SW480 (cell line): Measurements from ENCODE around the gene THRA.
"Not testable (repeated sequence)": the region's sequence is repeated elsewhere in the genome, so short reads cannot be mapped to it uniquely, and the experiment has no call there.

Experiments
- DNase-seq: peaks from one replicate; pipeline ENCODE4 v3.0.0-alpha.2; 2016; ENCODE audit warnings: low spot score

The THRA gene

DNA sequence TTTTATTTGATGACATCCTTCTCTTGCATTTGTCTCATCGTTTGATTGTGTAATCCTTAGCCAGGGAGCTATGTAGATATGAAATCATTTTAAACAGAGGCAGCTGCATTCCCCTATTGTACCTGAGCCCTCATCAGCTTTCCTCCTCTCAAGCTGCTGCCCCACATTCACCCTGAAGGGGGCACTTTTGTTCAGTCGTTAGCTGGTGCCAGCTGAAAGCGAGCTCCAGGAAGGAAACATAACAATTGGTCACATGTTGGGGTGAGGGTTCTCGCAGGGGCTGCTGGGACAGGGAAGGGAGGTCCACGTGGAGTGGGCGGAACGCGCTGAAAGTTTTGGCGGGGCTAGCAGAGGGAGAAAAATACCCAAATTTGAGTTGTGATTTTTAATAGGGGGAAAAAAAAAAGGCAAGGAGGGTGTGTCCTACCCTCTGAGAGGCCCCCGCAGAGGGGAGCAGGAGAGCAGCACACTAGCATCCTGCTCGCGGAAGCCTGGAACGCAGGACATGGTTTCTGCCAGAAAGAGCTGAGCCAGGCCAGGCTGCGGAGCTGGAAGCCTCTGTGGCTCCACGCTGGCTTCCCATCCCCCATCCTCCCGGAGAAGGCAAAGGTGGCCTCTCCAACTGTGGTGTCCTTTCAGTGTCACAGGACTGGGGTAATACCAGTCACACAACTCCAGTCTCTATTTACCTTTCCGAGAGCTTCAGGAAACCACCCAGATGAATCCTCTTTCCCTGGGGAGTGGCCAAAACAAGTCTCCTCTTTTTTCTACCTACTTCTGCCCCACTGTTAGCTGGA is 50.5 kb downstream of the THRA start:
- DNase-seq: peak; percentile 96

DNA sequence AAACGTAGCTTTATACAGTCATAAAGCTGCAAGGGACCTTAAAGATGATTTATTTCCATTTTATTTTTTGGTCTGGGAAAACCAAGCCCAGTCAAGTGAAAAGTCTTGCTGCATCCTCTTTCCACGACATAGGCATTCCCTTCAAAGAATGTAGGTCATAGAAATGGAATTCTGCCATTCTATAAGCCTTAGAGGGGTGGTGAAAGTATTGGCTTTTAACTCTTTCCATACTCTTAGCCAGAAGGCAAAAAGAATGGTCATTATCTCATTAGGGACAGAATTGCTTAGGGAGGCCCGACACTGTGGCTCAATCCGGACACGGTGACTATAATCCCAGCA is 51.1 kb downstream of the THRA start:
- DNase-seq: no peak

DNA sequence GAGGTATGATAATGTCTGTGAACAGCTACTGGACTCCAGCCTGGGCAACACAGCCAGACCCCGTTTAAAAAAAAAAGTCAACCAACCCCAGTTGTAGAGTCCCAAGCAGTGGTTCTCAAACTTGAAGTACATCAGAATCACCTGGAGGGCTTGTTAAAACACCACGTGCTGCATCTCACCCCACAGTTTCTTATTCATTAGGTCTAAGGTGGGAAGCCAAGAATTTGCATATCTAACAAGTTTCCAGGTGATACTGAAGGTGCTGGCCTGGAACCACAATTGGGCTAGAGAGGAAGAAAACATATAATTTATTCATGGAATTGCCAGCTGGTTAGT is 52.3 kb downstream of the THRA start:
- no peak for DNase-seq

DNA sequence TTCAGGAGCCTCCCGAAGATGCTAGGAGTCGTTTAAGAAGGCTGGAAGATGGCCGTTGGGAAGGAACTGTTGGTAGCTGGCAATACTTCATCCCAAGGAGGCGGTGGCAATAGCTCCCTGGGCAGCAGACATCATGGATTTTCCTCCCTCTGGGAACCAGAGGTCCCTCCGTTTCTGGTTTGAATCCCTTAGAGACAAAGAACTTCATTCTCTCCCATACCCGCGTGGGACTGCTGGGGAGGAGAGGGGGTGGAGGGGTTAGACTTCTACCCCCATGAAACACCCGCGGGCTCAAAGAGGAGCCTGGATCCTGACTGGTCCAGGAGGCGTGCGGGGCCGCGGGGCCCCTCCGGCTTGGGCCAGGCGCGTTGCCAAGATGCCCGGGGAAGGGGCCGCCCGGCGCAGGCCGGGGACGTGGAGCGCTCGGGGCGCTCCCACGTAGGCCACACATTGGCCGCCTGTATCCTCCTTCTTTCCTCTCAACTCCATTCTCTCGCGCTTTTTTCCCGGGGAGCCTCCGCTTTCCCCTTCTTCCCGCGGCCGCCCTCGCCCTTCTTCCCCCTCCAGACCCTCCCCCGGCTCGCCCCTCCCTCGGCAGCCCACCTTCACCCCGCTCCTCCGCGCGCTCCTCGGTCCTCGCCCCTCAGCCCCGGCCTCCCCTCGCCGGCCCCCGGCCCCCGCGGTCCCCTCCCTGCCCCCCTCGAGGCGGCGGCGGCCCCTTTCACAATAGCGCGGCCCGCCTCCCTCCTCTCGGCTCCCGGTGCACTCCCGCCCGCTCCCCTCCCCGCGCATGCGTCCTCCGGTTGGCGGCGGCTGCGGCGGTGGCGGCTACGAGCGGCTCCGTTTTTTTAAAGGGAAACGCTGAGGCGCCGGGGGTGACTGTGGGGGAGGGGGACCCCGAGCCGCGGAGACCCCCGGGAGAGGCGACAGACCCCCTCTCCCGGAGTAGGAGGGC is 58.7 kb downstream of the THRA start, which contains the start of gene MSL1:
MSL1 (plus strand) TSS at position 791 of the 955 bp plus-strand sequence. CDS start 642 bp downstream, outside the sequence.
- peak; percentile 76 for DNase-seq

DNA sequence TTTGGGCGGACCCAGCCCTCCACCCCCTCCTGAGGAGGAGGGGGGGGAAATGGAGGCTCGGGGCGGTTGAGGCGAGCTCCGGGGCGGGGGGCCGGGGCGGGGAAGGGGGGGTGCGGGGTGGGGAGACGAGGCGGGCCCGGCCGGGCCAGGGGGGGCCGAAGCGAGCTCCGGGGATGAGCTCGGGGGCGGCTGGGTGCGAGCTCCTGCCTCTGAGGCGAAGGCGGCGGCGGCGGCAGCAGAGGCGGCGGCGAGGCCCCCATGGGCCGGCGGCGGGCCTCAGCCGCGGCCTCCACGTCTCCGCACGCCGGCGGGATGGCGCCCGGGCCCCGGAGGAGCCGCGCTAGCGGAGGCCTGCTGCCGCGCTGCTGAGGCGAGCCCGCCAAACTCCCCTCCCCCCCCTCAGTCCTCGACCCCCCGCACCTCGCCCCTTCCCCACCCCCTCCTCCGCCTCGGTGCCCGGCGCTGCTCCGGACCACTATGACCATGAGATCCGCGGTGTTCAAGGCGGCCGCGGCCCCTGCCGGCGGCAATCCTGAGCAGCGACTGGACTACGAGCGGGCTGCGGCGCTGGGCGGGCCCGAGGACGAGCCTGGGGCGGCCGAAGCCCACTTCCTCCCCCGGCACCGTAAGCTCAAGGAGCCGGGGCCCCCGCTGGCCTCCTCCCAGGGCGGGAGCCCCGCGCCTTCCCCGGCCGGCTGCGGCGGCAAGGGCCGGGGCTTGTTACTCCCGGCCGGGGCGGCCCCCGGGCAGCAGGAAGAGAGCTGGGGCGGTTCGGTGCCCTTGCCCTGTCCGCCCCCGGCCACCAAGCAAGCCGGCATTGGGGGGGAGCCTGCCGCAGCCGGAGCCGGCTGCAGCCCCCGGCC is 59.6 kb downstream of the THRA start:
- DNase-seq: no peak

DNA sequence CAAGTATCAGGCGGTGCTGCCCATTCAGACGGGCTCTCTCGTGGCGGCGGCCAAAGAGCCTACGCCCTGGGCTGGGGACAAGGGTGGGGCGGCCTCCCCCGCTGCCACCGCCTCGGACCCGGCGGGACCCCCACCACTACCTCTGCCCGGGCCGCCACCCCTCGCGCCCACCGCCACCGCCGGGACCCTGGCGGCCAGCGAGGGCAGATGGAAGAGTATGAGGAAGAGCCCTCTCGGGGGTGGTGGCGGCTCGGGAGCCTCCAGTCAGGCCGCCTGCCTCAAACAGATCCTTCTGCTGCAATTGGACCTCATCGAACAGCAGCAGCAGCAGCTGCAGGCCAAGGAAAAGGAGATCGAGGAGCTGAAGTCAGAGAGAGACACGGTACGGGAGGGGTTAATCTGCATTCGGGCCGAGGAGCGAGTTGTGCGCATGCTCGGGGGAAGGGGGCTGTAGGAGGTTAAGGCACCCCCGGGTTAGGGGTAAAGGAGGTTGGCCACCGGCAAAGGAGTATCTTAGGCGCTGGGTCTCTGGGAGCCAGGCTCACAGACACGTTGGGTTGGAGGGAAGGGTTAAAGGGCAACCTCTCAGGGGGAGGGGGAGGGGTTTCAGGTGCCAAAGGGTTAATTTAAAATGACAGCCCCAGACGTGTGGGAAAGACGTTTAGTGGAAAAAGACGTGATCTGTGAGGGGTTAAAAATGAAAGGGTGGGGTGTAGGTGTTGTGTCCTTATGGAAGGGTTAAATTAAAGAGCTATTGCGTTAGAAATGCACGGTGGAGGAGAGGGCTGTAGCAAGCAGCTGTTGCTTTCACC is 60.4 kb downstream of the THRA start:
- peak; percentile 47 for DNase-seq

DNA sequence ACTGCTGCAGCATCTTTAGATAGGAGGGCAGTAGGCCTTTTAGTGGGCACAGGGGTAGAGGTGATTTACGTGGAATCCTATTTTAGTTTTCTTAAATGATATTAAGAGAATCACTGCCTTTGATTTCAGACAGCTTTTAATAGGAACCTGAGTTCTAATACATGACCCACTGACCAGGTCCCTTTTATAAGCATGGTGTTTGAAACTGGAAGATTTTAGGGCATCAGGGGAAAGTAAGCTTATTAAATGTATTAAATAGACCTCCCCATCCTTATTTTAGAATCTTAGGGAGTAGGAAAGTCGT is 61.0 kb downstream of the THRA start:
- DNase-seq: no peak

DNA sequence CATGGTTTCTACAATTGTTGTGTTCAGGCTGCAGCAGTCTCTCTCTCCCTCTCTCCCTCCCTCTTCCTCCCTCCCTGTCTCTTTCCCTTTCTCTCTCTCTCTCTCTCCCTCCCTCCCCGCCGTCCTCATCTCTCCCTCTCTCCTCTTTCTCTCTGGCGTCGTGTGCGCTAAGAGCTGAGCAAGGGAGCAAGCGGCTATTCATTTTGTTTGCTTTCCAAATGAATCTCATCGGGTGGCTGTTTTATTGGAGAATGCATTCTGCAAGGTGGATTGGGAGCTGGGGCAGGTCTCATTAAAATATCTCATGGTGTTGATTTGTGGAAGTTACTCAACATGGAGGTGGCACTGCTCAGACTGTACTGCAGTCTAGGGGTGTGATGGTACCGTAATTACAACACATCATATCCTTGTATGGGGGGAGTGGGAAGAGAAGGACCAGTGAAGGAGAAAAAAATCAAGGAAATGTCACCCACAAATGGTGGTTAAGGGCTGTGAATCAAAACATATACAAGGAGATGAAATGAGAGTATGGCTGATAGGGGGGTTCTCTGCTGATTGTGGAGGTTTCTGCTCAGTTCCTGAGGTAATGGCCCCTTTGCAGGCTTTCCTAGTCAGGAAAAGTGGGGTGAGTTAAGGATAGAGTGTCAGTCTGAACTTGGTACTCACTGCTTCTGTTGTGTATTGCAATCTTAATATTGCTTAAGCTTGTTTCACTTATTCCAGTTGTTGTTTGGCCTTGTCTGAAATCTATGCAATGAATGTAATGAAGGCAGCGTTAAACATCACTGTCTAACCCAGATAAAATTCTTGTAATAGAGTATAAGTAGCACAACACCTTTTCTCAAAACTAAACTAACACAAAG is 61.7 kb downstream of the THRA start:
- no peak for DNase-seq

DNA sequence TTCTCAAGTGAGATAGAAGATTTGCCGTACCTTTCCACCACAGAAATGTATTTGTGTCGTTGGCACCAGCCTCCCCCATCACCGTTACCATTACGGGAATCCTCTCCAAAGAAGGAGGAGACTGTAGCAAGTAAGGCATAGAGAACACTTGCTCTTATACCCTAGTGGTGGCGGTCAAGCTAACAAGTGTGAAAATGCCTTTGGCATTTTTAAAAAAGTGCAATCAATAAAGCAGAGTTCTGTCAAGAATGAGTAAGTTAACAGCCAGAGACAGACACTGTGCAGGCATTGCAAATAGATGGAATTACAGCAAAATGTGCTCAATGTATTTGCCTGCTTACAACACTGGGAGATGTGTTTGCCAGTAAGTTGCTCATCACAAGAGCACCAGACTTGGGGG is 66.7 kb downstream of the THRA start:
- no peak for DNase-seq

DNA sequence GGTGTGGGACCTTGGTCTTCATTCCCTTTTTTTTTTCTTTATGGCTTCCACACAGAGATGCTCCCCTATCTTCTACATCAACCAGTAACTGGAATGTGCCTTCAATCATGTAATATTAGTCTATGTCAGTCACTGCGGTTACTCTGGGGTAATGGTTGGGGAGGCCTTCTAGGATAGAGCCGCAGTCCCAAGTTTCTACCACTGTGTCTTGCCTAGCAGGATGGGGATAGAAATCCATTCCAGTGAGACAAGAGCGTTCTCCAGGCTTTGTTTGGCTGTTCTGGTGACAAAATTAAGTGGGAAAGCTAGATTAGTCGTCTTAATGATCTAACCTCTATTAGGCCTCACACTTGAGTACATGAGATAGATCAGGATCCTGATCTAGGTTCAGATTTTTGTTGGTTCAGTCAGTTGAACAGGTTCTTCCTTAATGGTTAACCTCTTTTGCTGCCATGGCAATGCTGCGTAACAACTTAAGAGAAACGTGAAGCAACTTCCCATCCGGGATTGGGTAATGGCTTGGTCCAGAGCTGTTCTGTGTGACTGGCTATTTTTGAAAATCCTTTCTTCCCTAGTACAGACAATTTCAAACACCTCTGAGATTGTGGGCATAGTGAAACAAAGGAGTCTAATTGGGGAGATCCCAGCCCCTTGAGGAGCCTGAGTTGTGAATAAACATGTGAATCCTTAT is 67.7 kb downstream of the THRA start:
- no peak for DNase-seq

DNA sequence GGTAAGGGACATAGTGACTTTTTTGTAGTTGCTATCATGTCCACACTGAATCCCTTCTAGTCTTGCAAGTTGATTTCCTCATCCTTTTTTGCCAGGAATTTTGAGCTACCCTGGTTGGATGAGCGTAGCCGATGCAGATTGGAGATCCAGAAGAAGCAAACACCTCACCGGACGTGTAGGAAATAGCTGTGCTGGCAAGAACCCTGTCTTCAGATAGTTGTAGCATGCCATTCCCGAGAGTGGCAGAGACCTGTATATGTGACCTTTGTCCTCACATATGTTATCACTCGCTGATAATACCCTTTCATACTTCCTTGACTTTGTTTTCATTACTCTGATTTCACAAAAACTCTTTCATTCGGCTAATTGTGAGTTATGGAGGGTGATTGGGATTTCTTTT is 71.4 kb downstream of the THRA start:
- DNase-seq: no peak

DNA sequence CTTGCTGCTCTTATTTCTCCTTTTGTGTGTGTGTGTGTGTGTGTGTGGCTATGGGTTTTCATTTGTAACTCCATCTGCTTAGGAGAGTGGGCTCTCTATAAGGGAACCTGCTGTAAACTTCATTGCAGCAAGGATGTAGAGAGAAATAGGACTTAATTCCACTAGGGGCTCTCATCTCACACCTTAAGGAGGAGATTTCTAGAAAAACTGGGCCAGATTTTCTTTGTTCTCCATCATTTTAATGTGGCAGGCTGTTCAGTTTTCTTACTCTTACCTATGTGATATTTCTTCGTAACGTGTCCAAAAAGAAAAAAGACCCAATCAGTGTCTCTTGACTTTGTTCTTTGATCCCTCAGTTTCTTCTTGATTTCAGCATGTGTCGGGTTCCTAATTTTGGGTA is 73.1 kb downstream of the THRA start:
- DNase-seq: no peak

DNA sequence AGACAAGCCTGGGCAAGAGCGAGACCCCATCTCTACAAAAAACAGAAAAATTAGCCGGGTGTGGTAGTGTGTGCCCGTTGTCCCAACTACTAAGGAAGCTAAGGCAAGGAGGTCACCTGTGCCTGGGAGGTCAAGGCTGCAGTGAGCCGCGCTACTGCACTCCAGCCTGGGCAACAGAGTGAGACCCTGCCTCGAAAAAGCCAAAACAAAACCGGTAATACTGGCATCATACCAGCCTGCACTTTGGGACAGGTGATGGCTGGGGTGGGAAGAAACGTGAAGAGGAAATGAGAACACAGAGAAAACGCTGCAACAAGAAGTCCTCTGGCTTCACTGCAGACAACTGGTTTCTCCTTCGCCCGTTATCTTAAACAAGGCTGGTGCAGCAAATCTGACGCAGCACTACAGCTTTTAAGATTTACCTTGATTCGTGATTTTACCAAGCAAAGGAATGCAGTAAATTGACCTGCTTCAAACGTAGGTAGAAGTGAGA is 76.8 kb downstream of the THRA start:
- no peak for DNase-seq

DNA sequence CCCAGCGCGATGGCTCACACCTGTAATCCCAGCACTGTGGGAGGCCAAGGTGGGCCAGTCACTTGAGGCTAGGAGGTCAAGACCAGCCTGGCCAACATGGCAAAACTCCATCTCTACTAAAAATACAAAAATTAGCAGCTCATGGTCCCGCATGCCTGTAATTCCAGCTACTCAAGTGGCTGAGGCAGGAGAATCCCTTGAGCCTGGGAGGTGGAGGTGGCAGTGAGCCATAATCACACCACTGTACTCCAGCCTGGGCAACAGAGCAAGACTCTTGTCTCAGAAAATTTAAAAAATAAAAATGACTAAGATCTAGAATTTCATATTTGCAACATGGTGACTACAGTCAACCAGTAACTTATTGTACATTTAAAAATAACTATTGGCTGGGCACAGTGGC is 80.4 kb downstream of the THRA start:
- not testable (repeated sequence) for DNase-seq
